Loucy (cell line): ENCODE results near the gene TMEM182.

Source experiments
- H2AFZ ChIP-seq: fragments of 200-600 bp; sonication (generic); 2 replicates; pipeline ENCODE4 v1.6.0; 2016; ENCODE audit warnings: antibody characterized with exemption, mild to moderate bottlenecking, low read length, moderate library complexity
- H3F3A ChIP-seq: fragments of 200-600 bp; 2 replicates; pipeline ENCODE4 v1.6.0; 2016; ENCODE audit warnings: antibody characterized with exemption, low read depth, mild to moderate bottlenecking
- H3K27me3 ChIP-seq: fragments of 200-600 bp; sonication (generic); 2 replicates; pipeline ENCODE4 v1.6.1; 2014; ENCODE audit warnings: low read length, mild to moderate bottlenecking; ENCODE audit not compliant: insufficient read depth, poor library complexity, severe bottlenecking
- H3K36me3 ChIP-seq: fragments of 200-600 bp; sonication (generic); 2 replicates; pipeline ENCODE4 v1.6.1; 2016; ENCODE audit warnings: low read length; ENCODE audit not compliant: insufficient read depth
- H3K4me1 ChIP-seq: fragments of 200-600 bp; sonication (generic); 2 replicates; pipeline ENCODE4 v1.5.1; 2014; ENCODE audit warnings: low read length, mild to moderate bottlenecking; ENCODE audit not compliant: insufficient read depth, poor library complexity, severe bottlenecking
- H3K4me2 ChIP-seq: fragments of 200-600 bp; sonication (generic); 2 replicates; pipeline ENCODE4 v1.6.0; 2014; ENCODE audit warnings: antibody characterized with exemption, low read length, low read depth, mild to moderate bottlenecking; ENCODE audit not compliant: poor library complexity, severe bottlenecking
- H3K4me3 ChIP-seq: fragments of 200-600 bp; sonication (generic); 2 replicates; pipeline ENCODE4 v1.5.1; 2014; ENCODE audit warnings: low read length, mild to moderate bottlenecking, mixed read lengths; ENCODE audit not compliant: poor library complexity, severe bottlenecking
- H3K79me2 ChIP-seq: fragments of 200-600 bp; sonication (generic); 2 replicates; pipeline ENCODE4 v1.6.1; 2014; ENCODE audit warnings: low read length; ENCODE audit not compliant: insufficient read depth
- H3K9ac ChIP-seq: fragments of 200-600 bp; sonication (generic); 2 replicates; pipeline ENCODE4 v1.6.0; 2014; ENCODE audit warnings: mild to moderate bottlenecking, low read depth, low read length, moderate library complexity; ENCODE audit not compliant: poor library complexity, severe bottlenecking
- H3K9me2 ChIP-seq: fragments of 200-600 bp; sonication (generic); replicated peaks from 2 replicates; pipeline ENCODE4 v1.6.1; 2016; ENCODE audit warnings: low read depth, low read length, mixed read lengths
- H3K9me3 ChIP-seq: fragments of 200-600 bp; sonication (generic); 2 replicates; pipeline ENCODE4 v1.6.1; 2014; ENCODE audit warnings: mild to moderate bottlenecking, antibody characterized with exemption, low read length, low read depth; ENCODE audit not compliant: insufficient read depth
- H4K20me1 ChIP-seq: fragments of 200-600 bp; sonication (generic); 2 replicates; pipeline ENCODE4 v1.6.0; 2014; ENCODE audit warnings: antibody characterized with exemption, low read length, mild to moderate bottlenecking; ENCODE audit not compliant: insufficient read depth, poor library complexity, severe bottlenecking
- EZH2phosphoT487 ChIP-seq: fragments of 200-600 bp; IDR thresholded peaks from 2 replicates; pipeline ENCODE4 v1.6.1; 2018; ENCODE audit warnings: antibody characterized with exemption, mild to moderate bottlenecking, moderate library complexity, borderline replicate concordance
- TF ChIP-seq, protein P1 (sequence below): fragments of 200-600 bp; sonication (generic); conservative IDR thresholded peaks from 2 replicates; pipeline ENCODE4 v1.5.1; 2014; ENCODE audit warnings: mild to moderate bottlenecking, antibody characterized with exemption, low read length

The TMEM182 gene

DNA sequence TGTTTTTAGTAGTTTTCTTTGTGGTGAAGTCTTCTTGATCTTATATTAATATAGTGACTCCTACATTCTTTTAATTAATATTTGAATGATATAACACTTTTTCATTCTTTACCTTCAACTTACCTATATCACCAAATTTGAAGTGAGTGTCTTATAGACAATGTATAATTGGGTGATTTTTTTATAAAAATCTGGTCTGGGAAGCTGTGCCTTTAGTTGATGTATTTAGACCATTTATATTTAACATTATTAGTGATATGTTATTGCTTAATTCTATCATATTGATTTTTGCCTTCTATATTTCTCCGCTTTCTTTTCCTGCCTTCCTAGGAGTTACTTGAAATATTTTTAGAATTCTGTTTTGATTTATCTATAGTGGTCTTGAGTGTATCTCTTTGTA lies 16.4 kb downstream of the TMEM182 start:
- Histone ChIP-seq H3K9ac (no peak overlapping the region), H4K20me1 (no peaks in the 10 kb centered on the region), H3K9me3 (no peaks in the 10 kb centered on the region), H3K4me3 (no peak overlapping the region), H3F3A (no peaks in the 10 kb centered on the region), H3K79me2 (no peaks in the 10 kb centered on the region), H3K36me3 (peaks cover 4% of the 10 kb centered on the region; the same call in 1 of the 2 replicates), H3K4me1 (peaks cover 5% of the 10 kb centered on the region), H3K4me2 (no peak overlapping the region), H2AFZ (no peak overlapping the region), H3K27me3 (no peaks in the 10 kb centered on the region), H3K9me2 (no peaks in the 10 kb centered on the region)
- TF ChIP-seq, protein P1, sequence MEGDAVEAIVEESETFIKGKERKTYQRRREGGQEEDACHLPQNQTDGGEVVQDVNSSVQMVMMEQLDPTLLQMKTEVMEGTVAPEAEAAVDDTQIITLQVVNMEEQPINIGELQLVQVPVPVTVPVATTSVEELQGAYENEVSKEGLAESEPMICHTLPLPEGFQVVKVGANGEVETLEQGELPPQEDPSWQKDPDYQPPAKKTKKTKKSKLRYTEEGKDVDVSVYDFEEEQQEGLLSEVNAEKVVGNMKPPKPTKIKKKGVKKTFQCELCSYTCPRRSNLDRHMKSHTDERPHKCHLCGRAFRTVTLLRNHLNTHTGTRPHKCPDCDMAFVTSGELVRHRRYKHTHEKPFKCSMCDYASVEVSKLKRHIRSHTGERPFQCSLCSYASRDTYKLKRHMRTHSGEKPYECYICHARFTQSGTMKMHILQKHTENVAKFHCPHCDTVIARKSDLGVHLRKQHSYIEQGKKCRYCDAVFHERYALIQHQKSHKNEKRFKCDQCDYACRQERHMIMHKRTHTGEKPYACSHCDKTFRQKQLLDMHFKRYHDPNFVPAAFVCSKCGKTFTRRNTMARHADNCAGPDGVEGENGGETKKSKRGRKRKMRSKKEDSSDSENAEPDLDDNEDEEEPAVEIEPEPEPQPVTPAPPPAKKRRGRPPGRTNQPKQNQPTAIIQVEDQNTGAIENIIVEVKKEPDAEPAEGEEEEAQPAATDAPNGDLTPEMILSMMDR = no peak
- TF ChIP-seq EZH2phosphoT487 = no peak

- TF ChIP-seq EZH2phosphoT487 = no peak
- TF ChIP-seq, protein P1 = no peak
- no peaks in the 10 kb centered on the region for H3K27me3 ChIP-seq
- peaks cover 4% of the 10 kb centered on the region; the same call in 1 of the 2 replicates for H3K36me3 ChIP-seq
- H3K79me2 ChIP-seq = no peaks in the 10 kb centered on the region
- H3F3A ChIP-seq = no peaks in the 10 kb centered on the region
- H3K4me1 ChIP-seq = peaks cover 5% of the 10 kb centered on the region
- H3K9me2 ChIP-seq = no peaks in the 10 kb centered on the region
- no peak overlapping the region for H2AFZ ChIP-seq
- no peak overlapping the region for H3K9ac ChIP-seq
- no peaks in the 10 kb centered on the region for H3K9me3 ChIP-seq
- no peaks in the 10 kb centered on the region for H4K20me1 ChIP-seq
- H3K4me3 ChIP-seq = no peak overlapping the region
- no peak overlapping the region for H3K4me2 ChIP-seq
Measured at GRCh38 chr2:102780467-102780866, 18.6 kb downstream of the TMEM182 start.

GRCh38 chr2:102782187-102782586 lies 20.4 kb downstream of the TMEM182 start:
- no peak for TF ChIP-seq EZH2phosphoT487
- TF ChIP-seq, protein P1 = no peak
- Histone ChIP-seq H3F3A (no peaks in the 10 kb centered on the region), H3K79me2 (no peaks in the 10 kb centered on the region), H3K9ac (no peak overlapping the region), H3K4me2 (no peak overlapping the region), H3K9me3 (no peaks in the 10 kb centered on the region), H3K36me3 (0 out of 2 replicates have a peak, but pooled peaks cover 4% of the 10 kb centered on the region), H3K27me3 (no peaks in the 10 kb centered on the region), H4K20me1 (no peaks in the 10 kb centered on the region), H3K4me1 (peaks cover 5% of the 10 kb centered on the region), H3K4me3 (no peak overlapping the region), H2AFZ (no peak overlapping the region), H3K9me2 (no peaks in the 10 kb centered on the region)
